Breast epithelium (tissue), 3 donors: ENCODE results near the gene GRIK1.

Experiments
- POLR2A ChIP-seq: fragments of 450-650 bp; IDR thresholded peaks from one replicate; pipeline ENCODE4 v1.6.1; 2016; ENCODE audit warnings: antibody characterized with exemption, mild to moderate bottlenecking, moderate library complexity
- TF ChIP-seq, protein P1 (sequence below), 3 donors: fragments of 450-650 bp; IDR thresholded peaks; one replicate each; pipeline ENCODE4 v1.5.1; 2016 to 2017; ENCODE audit warnings: antibody characterized with exemption in 3 of 3, mild to moderate bottlenecking in 3 of 3, moderate library complexity in 3 of 3

GRCh38 chr21:29604076-29604475 lies 335.7 kb downstream of the GRIK1 start:
- TF ChIP-seq, protein P1, sequence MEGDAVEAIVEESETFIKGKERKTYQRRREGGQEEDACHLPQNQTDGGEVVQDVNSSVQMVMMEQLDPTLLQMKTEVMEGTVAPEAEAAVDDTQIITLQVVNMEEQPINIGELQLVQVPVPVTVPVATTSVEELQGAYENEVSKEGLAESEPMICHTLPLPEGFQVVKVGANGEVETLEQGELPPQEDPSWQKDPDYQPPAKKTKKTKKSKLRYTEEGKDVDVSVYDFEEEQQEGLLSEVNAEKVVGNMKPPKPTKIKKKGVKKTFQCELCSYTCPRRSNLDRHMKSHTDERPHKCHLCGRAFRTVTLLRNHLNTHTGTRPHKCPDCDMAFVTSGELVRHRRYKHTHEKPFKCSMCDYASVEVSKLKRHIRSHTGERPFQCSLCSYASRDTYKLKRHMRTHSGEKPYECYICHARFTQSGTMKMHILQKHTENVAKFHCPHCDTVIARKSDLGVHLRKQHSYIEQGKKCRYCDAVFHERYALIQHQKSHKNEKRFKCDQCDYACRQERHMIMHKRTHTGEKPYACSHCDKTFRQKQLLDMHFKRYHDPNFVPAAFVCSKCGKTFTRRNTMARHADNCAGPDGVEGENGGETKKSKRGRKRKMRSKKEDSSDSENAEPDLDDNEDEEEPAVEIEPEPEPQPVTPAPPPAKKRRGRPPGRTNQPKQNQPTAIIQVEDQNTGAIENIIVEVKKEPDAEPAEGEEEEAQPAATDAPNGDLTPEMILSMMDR (IDR thresholded peaks at IDR 0.05): no peak
- no peak for TF ChIP-seq POLR2A
